Activated naive CD4-positive, alpha-beta T cell treated with anti-CD3 and anti-CD28 coated beads, Interleukin-2, amount 50 U/mL, for 24 hours (primary cell): Measurements from ENCODE around the gene CDC42SE2.
"Not testable (repeated sequence)": the region's sequence is repeated elsewhere in the genome, so short reads cannot be mapped to it uniquely, and the experiment has no call there.

Source experiments
- H3K27ac Mint-ChIP-seq: one replicate; pipeline ENCODE4 v1.8.0; 2021; ENCODE audit warnings: mild to moderate bottlenecking, mixed read lengths
- H3K27me3 Mint-ChIP-seq: one replicate; pipeline ENCODE4 v1.8.0; 2021; ENCODE audit warnings: mixed read lengths
- H3K36me3 Mint-ChIP-seq: one replicate; pipeline ENCODE4 v1.8.0; 2021; ENCODE audit warnings: mixed read lengths
- H3K4me1 Mint-ChIP-seq: one replicate; pipeline ENCODE4 v1.8.0; 2021; ENCODE audit warnings: mixed read lengths
- H3K4me3 Mint-ChIP-seq: one replicate; pipeline ENCODE4 v1.8.0; 2021; ENCODE audit warnings: mild to moderate bottlenecking, mixed read lengths
- H3K9me3 Mint-ChIP-seq: one replicate; pipeline ENCODE4 v1.8.0; 2021; ENCODE audit warnings: mixed read lengths

The CDC42SE2 gene

DNA sequence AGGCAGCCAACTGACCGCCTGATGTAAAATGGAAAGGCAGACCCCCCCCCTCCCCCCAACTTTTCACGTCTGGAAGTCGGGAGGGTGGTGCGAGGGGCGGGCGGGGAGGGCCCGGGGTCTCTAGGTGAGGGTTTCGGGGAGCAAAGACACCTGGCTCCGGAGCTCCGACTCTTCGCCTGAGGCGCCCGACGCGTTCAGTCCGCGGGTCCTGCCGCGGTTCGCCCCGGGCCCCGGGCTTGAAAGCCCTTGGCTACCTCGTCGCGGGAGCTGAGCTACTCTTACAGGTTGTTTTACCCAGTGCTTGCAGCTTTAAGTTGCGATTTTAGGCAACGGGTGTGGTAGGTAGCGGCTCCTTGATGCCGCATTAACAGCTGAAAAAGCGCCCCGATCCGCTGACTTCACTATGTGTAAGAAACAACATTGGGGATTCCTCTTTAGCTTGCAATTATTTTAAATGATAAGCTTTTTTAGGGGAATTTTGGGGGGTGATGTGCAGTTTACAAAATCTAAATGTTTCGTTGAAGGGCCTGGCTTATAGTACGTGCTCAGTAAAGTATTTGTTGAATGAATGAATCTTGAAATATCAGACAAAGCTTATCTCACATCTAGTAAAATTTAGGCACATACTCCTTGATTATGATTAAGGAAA is 722 bp downstream of the CDC42SE2 start:
- Mint-ChIP-seq H3K36me3 (peaks cover 12% of the 10 kb centered on the region), H3K9me3 (no peaks in the 10 kb centered on the region), H3K4me3 (peak overlapping the region; percentile 98), H3K27me3 (no peaks in the 10 kb centered on the region), H3K4me1 (peaks cover 60% of the 10 kb centered on the region), H3K27ac (peak overlapping the region; percentile 99)

DNA sequence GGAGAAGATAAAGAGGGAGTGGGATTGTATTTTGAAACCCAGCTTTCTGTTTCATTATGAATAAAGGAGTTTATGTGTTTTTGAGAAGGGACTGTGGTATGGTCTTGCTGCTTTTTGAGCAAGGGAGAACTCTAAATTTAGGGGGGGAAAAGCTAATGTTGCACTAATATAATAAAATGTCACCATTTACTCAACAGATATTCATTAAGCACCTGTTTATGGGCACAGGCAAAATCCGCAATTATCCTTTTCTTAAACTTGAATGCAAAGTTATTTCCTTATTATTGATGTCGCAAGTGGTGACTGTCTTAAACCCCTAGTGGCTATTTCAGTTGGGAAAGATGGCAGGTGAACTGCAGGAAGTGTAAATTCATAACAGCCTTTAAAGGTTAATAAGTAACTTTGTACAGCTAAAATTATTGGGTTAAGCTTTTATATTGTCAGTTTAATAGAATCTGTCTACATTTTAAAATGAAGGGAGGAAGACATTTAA is 1.5 kb downstream of the CDC42SE2 start:
- Mint-ChIP-seq H3K27ac (peak overlapping the region; percentile 99), H3K4me1 (peaks cover 53% of the 10 kb centered on the region), H3K36me3 (peaks cover 12% of the 10 kb centered on the region), H3K4me3 (peak overlapping the region; percentile 98), H3K27me3 (no peaks in the 10 kb centered on the region), H3K9me3 (no peaks in the 10 kb centered on the region)

DNA sequence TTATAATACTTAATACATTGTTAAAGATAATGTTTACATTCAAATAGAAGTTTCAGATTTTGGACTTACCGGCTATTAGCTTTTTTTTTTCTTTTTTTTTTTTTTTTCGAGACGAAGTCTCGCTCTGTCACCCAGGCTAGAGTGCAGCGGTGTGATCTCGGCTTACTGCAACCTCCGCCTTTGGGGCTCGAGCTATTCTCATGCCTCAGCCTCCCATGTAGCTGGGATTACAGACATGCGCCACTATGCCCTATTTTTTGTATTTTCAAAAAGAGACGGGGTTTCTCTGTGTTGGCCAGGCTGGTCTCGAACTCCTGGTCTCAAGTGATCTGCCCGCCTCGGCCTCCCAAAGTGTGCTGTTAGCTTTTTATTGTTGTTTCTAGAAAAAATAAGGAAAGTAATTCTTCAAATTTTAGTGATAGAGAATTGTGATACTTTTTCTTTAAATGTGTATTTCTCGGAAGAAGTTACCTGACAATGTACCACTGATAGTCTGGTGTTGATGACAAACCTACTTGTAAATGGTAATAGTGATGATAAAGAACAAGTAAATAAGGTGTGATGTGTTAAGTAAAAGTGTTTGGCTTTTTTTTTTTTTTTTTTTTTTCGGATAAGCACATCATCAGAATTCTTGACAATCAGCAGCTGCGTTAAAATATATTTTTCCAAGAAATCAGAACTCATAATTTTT is 2.7 kb downstream of the CDC42SE2 start:
- H3K4me1 Mint-ChIP-seq: peaks cover 58% of the 10 kb centered on the region
- H3K4me3 Mint-ChIP-seq: peak overlapping the region; percentile 95
- H3K27ac Mint-ChIP-seq: peak overlapping the region; percentile 96
- no peaks in the 10 kb centered on the region for H3K27me3 Mint-ChIP-seq
- no peaks in the 10 kb centered on the region for H3K9me3 Mint-ChIP-seq
- peaks cover 12% of the 10 kb centered on the region for H3K36me3 Mint-ChIP-seq

DNA sequence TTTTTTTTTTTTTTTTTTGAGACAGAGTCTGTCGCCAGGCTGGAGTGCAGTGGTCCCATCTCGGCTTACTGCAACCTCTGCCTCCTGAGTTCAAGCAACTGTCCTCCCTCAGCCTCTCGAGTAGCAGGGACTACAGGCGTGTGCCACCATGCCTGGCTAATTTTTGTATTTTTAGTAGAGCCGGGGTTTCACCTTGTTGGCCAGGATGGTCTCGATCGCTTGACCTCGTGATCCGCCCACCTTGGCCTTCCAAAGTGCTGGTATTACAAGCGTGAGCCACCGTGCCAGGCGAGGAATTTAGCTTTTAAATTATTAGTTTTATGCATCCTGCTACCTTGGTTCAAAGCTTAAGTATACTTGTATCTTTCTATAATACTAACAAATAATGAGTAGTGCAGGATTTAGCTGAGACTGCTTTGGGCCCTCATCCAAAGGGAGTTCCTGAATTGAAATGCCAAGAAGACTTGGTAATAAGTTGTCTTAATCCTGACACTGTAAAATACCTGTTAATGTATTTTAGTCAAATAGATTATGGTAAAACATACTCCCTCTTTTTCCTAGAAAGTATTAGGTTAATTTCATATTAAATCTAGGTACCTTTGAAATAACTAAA is 5.0 kb downstream of the CDC42SE2 start:
- Mint-ChIP-seq H3K4me1 (peaks cover 57% of the 10 kb centered on the region), H3K36me3 (peaks cover 16% of the 10 kb centered on the region), H3K27ac (peak overlapping the region; percentile 74), H3K4me3 (peak overlapping the region; percentile 75), H3K9me3 (no peaks in the 10 kb centered on the region), H3K27me3 (no peaks in the 10 kb centered on the region)

DNA sequence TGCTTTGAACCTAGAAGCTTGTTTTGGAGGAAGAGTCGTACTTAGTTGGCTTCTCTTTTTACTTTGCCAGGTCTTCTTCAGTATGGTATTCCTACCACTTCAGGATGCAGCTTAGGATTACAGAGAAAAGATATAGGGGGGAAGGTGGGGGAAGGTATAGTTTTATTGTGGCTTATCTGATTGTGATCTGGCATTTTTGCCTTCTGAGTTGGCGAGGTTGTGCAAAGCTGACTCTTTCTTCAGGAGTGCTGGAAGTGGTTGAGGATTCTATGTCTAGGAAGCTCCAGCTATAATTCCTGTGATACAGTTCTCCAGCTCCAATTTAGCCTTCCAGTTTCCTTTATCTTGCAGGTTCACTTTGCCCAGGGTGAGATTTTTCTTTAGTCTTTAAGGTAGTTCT is 7.0 kb downstream of the CDC42SE2 start:
- no peaks in the 10 kb centered on the region for H3K9me3 Mint-ChIP-seq
- H3K36me3 Mint-ChIP-seq: peaks cover 20% of the 10 kb centered on the region
- peak overlapping the region; percentile 97 for H3K27ac Mint-ChIP-seq
- peaks cover 68% of the 10 kb centered on the region for H3K4me1 Mint-ChIP-seq
- H3K27me3 Mint-ChIP-seq: no peaks in the 10 kb centered on the region
- peak overlapping the region; percentile 88 for H3K4me3 Mint-ChIP-seq

DNA sequence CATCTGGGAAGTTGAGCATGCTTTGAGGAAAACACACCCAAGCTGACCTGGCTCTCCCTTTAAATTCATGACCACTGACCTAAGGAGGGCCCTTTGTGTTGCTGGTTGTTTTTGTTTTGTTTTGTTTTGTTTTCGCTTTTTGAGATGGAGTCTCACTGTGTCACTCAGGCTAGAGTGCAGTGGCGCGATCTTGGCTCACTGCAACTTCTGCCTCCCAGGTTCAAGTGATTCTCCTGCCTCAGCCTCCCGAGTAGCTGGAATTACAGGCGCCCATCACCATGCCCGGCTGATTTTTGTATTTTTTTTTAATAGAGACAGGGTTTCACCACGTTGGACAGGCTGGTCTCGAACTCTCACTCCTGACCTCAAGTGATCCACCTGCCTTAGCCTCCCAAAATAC is 8.0 kb downstream of the CDC42SE2 start:
- peaks cover 67% of the 10 kb centered on the region for H3K4me1 Mint-ChIP-seq
- H3K9me3 Mint-ChIP-seq, H3K27me3 Mint-ChIP-seq: not testable (repeated sequence)
- H3K27ac Mint-ChIP-seq: peak overlapping the region; percentile 99
- H3K4me3 Mint-ChIP-seq: peak overlapping the region; percentile 88
- peaks cover 17% of the 10 kb centered on the region for H3K36me3 Mint-ChIP-seq

DNA sequence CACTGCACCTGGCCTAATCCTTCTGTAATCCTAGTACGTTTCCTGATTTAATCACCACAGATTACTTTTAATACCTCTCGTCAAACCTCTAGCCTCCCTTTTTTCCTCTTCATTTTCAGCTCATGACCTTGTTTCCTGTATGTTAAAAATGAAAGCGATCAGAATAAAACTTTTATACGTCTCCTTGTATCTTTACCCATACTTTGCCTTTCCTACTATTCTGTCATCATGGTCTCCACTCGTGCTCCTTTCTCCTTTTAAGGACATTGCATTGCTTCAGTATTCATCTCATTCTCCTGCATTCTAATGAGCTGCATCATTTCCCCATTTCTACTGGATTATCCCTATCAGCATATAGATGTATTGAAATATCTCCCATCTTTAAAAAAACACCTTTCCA is 8.5 kb downstream of the CDC42SE2 start:
- H3K27me3 Mint-ChIP-seq: no peaks in the 10 kb centered on the region
- peaks cover 15% of the 10 kb centered on the region for H3K36me3 Mint-ChIP-seq
- H3K9me3 Mint-ChIP-seq: no peaks in the 10 kb centered on the region
- H3K4me3 Mint-ChIP-seq: peak overlapping the region; percentile 88
- H3K27ac Mint-ChIP-seq: peak overlapping the region; percentile 99
- H3K4me1 Mint-ChIP-seq: peaks cover 67% of the 10 kb centered on the region

DNA sequence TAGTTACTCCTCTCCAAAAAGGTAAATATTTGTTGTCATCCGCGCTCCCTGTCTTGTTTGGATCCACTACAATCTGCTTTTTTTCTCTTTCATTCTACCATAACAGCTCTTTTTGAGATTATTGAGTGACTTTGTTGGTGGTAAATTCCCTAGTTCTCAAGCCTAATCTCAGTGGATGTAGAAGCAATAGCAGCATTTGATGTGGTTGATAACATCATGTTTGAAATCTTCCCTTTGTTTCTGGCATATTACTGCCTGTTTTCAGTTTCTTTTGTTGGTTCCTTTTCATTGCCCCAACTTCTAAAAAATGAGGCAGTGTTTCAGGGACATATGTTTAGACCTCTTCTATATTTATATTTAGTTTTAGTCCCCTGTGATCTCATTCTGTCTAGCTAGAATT is 8.9 kb downstream of the CDC42SE2 start:
- Mint-ChIP-seq H3K4me3 (peak overlapping the region; percentile 88), H3K36me3 (peaks cover 16% of the 10 kb centered on the region), H3K4me1 (peaks cover 68% of the 10 kb centered on the region), H3K27ac (peak overlapping the region; percentile 99), H3K27me3 (no peaks in the 10 kb centered on the region), H3K9me3 (no peaks in the 10 kb centered on the region)

DNA sequence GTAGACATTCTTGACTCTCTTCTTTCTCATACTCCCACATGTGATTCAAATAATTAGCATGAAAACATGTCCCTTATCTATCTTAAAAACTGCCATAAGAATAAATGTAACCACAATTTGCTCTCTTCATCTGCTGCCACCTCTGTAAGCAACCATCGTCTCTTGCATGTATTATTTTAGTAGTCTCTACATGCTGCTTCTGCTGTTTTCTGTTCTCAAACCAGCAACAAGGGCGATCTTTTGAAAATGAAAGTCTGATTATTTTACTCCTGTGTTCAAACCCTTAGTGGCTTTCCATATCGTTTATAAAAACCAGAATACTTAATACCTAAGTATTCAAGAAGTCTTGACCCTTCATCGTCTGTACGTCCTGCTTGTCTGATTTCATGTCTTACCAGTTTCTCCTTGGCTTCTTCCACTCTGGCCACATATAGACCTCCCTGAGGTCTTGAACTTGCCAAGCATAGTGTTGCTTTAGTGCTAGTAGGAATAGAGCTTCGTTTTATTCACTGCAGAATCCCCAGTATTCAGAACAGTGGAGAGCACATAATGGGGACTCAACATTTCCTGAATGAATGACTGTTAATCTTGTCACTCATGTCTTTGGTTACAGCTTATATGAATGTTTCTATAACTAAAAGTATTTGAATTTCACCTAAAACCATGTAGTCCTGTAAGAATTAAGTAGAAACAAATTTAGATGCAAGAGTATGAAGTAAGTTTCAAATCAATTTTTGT is 10.6 kb downstream of the CDC42SE2 start:
- Mint-ChIP-seq H3K36me3 (peaks cover 16% of the 10 kb centered on the region), H3K9me3 (no peaks in the 10 kb centered on the region), H3K27ac (peak overlapping the region; percentile 97), H3K4me1 (peaks cover 70% of the 10 kb centered on the region), H3K4me3 (peak overlapping the region; percentile 86), H3K27me3 (no peaks in the 10 kb centered on the region)

DNA sequence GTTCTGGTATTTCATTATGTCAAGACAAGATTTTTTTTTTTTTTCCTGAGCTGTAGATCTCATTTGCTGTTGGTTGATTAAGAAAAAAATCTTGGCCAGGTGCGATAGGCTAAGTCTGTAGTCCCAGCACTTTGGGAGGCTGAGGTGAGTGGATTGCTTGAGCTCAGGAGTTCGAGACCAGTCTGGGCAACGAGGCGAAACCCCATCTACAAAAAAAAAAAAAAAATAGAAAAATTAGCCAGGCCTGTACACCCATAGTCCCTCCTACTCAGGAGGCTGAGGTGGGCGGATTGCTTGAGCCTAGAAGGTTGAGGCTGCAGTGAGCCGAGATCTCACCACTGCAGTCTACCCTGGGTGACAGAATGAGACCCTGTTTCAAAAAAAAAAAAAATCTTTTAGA is 12.2 kb downstream of the CDC42SE2 start:
- Mint-ChIP-seq H3K9me3 (no peaks in the 10 kb centered on the region), H3K27me3 (no peaks in the 10 kb centered on the region), H3K36me3 (peaks cover 16% of the 10 kb centered on the region), H3K4me3 (peak overlapping the region; percentile 58), H3K4me1 (peaks cover 78% of the 10 kb centered on the region), H3K27ac (peak overlapping the region; percentile 93)

DNA sequence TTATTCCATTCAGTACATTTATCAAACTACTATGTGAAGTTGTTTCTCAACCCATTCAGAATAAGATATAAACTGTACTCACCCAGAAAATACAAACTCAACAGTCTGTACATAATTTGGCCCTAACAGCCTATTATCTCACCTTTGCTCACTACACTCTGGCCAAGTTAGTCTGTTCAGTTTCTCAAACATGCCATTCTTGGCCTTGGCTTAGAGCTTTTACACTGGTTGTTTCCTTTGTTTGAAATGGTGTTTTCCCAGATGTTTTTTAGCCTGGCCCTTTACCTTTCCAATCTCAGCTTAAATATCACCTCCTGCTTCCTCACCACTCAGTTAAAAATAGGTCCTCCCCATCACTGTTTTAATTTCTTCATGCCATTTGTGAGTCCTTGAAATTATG is 13.6 kb downstream of the CDC42SE2 start:
- peaks cover 12% of the 10 kb centered on the region for H3K36me3 Mint-ChIP-seq

DNA sequence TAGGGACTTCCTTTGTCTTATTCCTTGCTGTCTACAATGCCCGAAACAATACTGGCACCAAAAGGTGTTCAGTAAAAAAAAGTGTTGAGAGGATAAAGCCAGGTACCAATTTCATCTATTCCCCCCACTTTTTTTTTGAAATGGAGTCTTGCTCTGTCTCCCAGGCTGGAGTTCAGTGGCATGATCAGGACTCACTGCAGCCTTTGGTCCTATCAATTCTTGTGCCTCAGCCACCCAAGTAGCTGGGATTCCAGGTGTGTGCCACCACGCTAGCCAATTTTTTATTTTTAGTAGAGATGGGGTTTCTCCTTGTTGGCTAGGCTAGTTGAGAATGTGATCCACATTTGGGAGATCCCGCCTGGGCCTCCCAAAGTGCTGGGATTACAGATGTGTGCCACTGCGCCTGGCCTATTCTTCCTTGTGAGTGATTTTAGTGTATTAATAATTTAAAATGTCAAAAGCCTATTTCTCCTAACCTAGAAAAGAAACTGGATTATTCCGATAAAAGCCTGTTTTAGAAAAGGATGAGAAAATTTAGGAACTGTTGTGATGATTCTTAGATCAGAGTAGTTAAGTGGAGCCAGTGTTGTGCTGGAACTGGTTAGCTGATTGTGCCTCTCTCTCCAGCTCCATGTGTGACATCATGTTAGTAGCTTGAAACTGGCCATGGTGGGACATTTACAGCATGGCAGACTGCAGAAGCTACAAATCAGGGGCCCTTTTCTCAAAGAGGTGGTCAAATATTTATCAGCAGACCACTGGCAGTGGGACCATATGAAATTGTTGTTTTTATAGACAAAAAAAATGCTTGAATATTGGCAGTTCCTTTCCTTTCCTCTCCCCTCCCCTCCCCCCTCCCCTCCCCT is 14.3 kb downstream of the CDC42SE2 start:
- Mint-ChIP-seq H3K4me1 (peaks cover 77% of the 10 kb centered on the region), H3K4me3 (peak overlapping the region; percentile 53), H3K27ac (peak overlapping the region; percentile 94), H3K27me3 (no peaks in the 10 kb centered on the region), H3K9me3 (no peaks in the 10 kb centered on the region), H3K36me3 (peaks cover 12% of the 10 kb centered on the region)

More for the DNA sequence above, 13.6 kb downstream of the CDC42SE2 start:
- no peaks in the 10 kb centered on the region for H3K9me3 Mint-ChIP-seq
- peaks cover 78% of the 10 kb centered on the region for H3K4me1 Mint-ChIP-seq
- H3K4me3 Mint-ChIP-seq: peak overlapping the region; percentile 53
- no peaks in the 10 kb centered on the region for H3K27me3 Mint-ChIP-seq
- H3K27ac Mint-ChIP-seq: peak overlapping the region; percentile 94

DNA sequence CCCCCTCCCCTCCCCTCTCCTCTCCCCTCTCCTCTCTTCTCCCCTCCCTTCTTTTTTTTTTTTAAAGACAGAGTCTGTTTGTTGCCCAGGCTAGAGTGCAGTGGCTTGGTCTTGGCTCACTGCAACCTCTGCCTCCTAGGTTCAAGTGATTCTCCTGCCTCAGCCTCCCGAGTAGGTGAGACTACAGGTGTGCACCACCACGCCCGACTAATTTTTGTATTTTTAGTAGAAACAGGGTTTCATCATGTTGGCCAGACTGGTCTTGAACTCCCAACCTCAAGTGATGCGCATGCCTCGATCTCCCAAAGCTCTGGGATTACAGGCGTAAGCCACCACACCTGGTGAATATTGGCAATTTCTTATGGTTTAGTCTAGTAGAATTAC is 14.9 kb downstream of the CDC42SE2 start:
- Mint-ChIP-seq H3K4me3 (peak overlapping the region; percentile 91), H3K27ac (peak overlapping the region; percentile 88), H3K4me1 (peaks cover 83% of the 10 kb centered on the region), H3K36me3 (peaks cover 12% of the 10 kb centered on the region)
- not testable (repeated sequence) for H3K9me3 Mint-ChIP-seq, H3K27me3 Mint-ChIP-seq

DNA sequence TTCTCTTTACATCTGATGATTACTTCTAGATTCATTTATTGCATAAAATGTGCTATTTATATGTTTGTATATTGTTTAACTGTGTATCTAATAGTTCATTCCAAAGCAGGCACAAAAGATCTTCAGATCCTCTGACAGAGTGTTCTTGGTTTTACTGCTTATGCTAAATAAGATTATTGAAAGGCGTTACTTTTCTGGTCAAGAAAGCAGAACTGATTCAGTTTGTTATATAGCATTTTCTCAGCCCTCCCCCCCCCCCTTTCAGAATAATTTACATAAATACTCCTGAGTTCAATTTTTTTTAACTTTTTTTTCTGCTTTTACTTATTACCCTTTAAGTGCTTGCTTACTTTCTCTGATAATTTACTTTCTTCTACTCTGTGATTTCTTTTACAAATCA is 15.4 kb downstream of the CDC42SE2 start:
- peak overlapping the region; percentile 91 for H3K4me3 Mint-ChIP-seq
- peak overlapping the region; percentile 94 for H3K27ac Mint-ChIP-seq
- H3K36me3 Mint-ChIP-seq: peaks cover 9% of the 10 kb centered on the region
- no peaks in the 10 kb centered on the region for H3K27me3 Mint-ChIP-seq
- H3K4me1 Mint-ChIP-seq: peaks cover 82% of the 10 kb centered on the region
- no peaks in the 10 kb centered on the region for H3K9me3 Mint-ChIP-seq

DNA sequence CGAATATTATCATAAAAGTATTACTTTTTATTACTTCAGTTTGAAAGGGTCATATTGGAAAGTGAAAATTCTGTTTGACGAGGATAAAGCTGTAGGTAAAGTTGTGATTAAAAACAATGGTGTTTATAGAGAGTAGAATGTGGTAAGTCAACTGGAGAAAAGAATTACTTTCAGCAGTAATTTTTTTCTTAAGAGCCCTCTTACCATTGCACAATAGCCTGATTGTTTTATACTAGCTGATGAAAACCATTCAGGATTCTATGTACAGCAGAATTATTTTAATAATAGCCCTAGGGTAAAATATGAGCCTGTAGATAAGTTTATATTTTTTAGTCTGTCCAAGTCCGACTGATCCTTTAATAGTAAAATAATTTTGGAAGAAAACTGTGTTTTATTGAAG is 16.6 kb downstream of the CDC42SE2 start:
- Mint-ChIP-seq H3K4me3 (peak overlapping the region; percentile 91), H3K9me3 (no peaks in the 10 kb centered on the region), H3K27ac (peak overlapping the region; percentile 94), H3K36me3 (peaks cover 4% of the 10 kb centered on the region), H3K27me3 (no peaks in the 10 kb centered on the region), H3K4me1 (peaks cover 82% of the 10 kb centered on the region)
